DMS53 treated with DMSO at 0.1 percent for 48 hours (cell line): ENCODE measurements around the gene NECAB3.

ENCODE experiments used
- DNase-seq: peaks from one replicate; lab custom pipeline; 2025; ENCODE audit not compliant: unreplicated experiment; lab: John Stamatoyannopoulos, UW

Gene NECAB3

GRCh38 chr20:33697129-33697528, 22.9 kb upstream of the NECAB3 start:
- no peak for DNase-seq

- no peak for DNase-seq
Measured at GRCh38 chr20:33696448-33696847, 22.2 kb upstream of the NECAB3 start.

GRCh38 chr20:33694639-33695012, 20.4 kb upstream of the NECAB3 start:
- no peak for DNase-seq

- no peak for DNase-seq
Measured at GRCh38 chr20:33693741-33694638, 19.8 kb upstream of the NECAB3 start.

GRCh38 chr20:33693289-33693688, 19.1 kb upstream of the NECAB3 start:
- DNase-seq, result no peak

- peak; percentile 25 for DNase-seq
Measured at GRCh38 chr20:33689973-33690372, 15.7 kb upstream of the NECAB3 start.

- no peak for DNase-seq
Measured at GRCh38 chr20:33689493-33689892, 15.3 kb upstream of the NECAB3 start.

- no peak for DNase-seq
Measured at GRCh38 chr20:33688938-33689424, 14.8 kb upstream of the NECAB3 start.

GRCh38 chr20:33687993-33688937, 14.0 kb upstream of the NECAB3 start:
- no peak for DNase-seq

GRCh38 chr20:33687370-33687915, 13.2 kb upstream of the NECAB3 start:
- no peak for DNase-seq

- DNase-seq, result no peak
Measured at GRCh38 chr20:33686984-33687366, 12.7 kb upstream of the NECAB3 start.

GRCh38 chr20:33686100-33686983, 12.1 kb upstream of the NECAB3 start, which contains the start of gene E2F1:
E2F1 (minus strand) TSS chr20:33686385; CDS start chr20:33686264, 121 bp downstream.
- DNase-seq, result peak; percentile 80

- no peak for DNase-seq
Measured at GRCh38 chr20:33685328-33686099, 11.3 kb upstream of the NECAB3 start.

GRCh38 chr20:33684533-33685327, 10.5 kb upstream of the NECAB3 start:
- no peak for DNase-seq

- no peak for DNase-seq
Measured at GRCh38 chr20:33681728-33682353, 7.6 kb upstream of the NECAB3 start.

- no peak for DNase-seq
Measured at GRCh38 chr20:33681288-33681687, 7.1 kb upstream of the NECAB3 start.

GRCh38 chr20:33680686-33681085, 6.5 kb upstream of the NECAB3 start:
- no peak for DNase-seq

- no peak for DNase-seq
Measured at GRCh38 chr20:33679758-33680485, 5.7 kb upstream of the NECAB3 start.
